H4 (cell line): ENCODE measurements around the gene EIF4A3. TPM values are rescaled to one million over a fixed set of nuclear protein-coding genes. Genes with fewer than 3 reads are reported as not detected.

Source experiments
- total RNA-seq: library from RNA; depleted of rRNA; stranded (reverse); fragments of >200 nt; shearing (Covaris generic); gene quantifications from 2 replicates; pipeline ENCODE4 v1.2.3, GENCODE V29; 2014; rRNA removed

Gene EIF4A3
- total RNA-seq, 1 experiment from 2014 or later: 156 TPM

Other genes starting within 250 kb of the EIF4A3 start
- 26.3 and 26.6 TPM in 2 replicates for gene TBC1D16, start 111.3 kb downstream of the EIF4A3 start, total RNA-seq
- gene CCDC40, start 110.5 kb downstream of the EIF4A3 start, total RNA-seq: 2.8 and 3.8 TPM in 2 replicates
- gene GAA, start 45.5 kb downstream of the EIF4A3 start, total RNA-seq: 40.9 and 45.7 TPM in 2 replicates
- 0.15 TPM in 1 of 2 replicates, not detected in the other for gene CARD14, start 22.9 kb upstream of the EIF4A3 start, total RNA-seq
- gene SGSH, start 73.2 kb upstream of the EIF4A3 start, total RNA-seq: 8.5 and 12.3 TPM in 2 replicates
- 2.4 and 3.6 TPM in 2 replicates for gene SLC26A11, start 73.3 kb upstream of the EIF4A3 start, total RNA-seq
- gene RNF213, start 113.7 kb upstream of the EIF4A3 start, total RNA-seq: 56.6 and 65.7 TPM in 2 replicates